Left renal cortex interstitium (tissue), 4 donors: ENCODE measurements around the gene ZNG1B. TPM values are rescaled to one million over a fixed set of nuclear protein-coding genes. Genes with fewer than 3 reads are reported as not detected.
"Not testable (repeated sequence)": the region's sequence is repeated elsewhere in the genome, so short reads cannot be mapped to it uniquely, and the experiment has no call there.

Experiments used
- DNase-seq, 4 donors: peaks; one replicate each; pipeline ENCODE4 v3.0.0-alpha.2; 2013; ENCODE audit warnings: low read depth in 4 of 4, low spot score in 2 of 4, missing footprints in 1 of 4
- polyA plus RNA-seq, 4 donors: library from polyadenylated mRNA; unstranded; fragments of 120-200 nt; gene quantifications; one replicate each; pipeline ENCODE4 v1.2.1, GENCODE V29; 2013; ENCODE audit not compliant: insufficient read length in 4 of 4

The ZNG1B gene
- polyA plus RNA-seq, 4 donors: 51.4 to 66.3 (median 53.8) TPM

- not testable (repeated sequence) for DNase-seq
Observed at GRCh38 chr2:113503094-113504042, 65.9 kb downstream of the ZNG1B start.

- not testable (repeated sequence) for DNase-seq
Observed at GRCh38 chr2:113504081-113504480, 66.6 kb downstream of the ZNG1B start.

- DNase-seq: not testable (repeated sequence)
Observed at GRCh38 chr2:113507394-113508140, 70.1 kb downstream of the ZNG1B start.

- not testable (repeated sequence) for DNase-seq
Observed at GRCh38 chr2:113508187-113508586, 70.7 kb downstream of the ZNG1B start.

GRCh38 chr2:113510913-113511312 lies 73.4 kb downstream of the ZNG1B start:
- DNase-seq: not testable (repeated sequence)

GRCh38 chr2:113511859-113512258 lies 74.4 kb downstream of the ZNG1B start:
- DNase-seq: not testable (repeated sequence)

GRCh38 chr2:113515457-113515856 lies 78.0 kb downstream of the ZNG1B start:
- not testable (repeated sequence) for DNase-seq

GRCh38 chr2:113515995-113516394 lies 78.5 kb downstream of the ZNG1B start:
- DNase-seq: not testable (repeated sequence)

GRCh38 chr2:113517025-113517424 lies 79.5 kb downstream of the ZNG1B start:
- not testable (repeated sequence) for DNase-seq

GRCh38 chr2:113520837-113521236 lies 83.3 kb downstream of the ZNG1B start:
- DNase-seq: not testable (repeated sequence)

GRCh38 chr2:113521492-113521891 lies 84.0 kb downstream of the ZNG1B start:
- DNase-seq: not testable (repeated sequence)

GRCh38 chr2:113524986-113525385 lies 87.5 kb downstream of the ZNG1B start:
- not testable (repeated sequence) for DNase-seq

GRCh38 chr2:113527350-113528045 lies 90.0 kb downstream of the ZNG1B start:
- not testable (repeated sequence) for DNase-seq

GRCh38 chr2:113528126-113528525 lies 90.6 kb downstream of the ZNG1B start:
- DNase-seq: not testable (repeated sequence)

- DNase-seq: not testable (repeated sequence)
Observed at GRCh38 chr2:113528904-113529303, 91.4 kb downstream of the ZNG1B start.

- DNase-seq: not testable (repeated sequence)
Observed at GRCh38 chr2:113532991-113533390, 95.5 kb downstream of the ZNG1B start.

- not testable (repeated sequence) for DNase-seq
Observed at GRCh38 chr2:113536573-113536972, 99.1 kb downstream of the ZNG1B start.

GRCh38 chr2:113540834-113541203 lies 103.3 kb downstream of the ZNG1B start:
- not testable (repeated sequence) for DNase-seq

GRCh38 chr2:113541204-113541975 lies 103.9 kb downstream of the ZNG1B start:
- not testable (repeated sequence) for DNase-seq

GRCh38 chr2:113541976-113542485 lies 104.5 kb downstream of the ZNG1B start:
- DNase-seq: not testable (repeated sequence)
